SK-N-SH treated with all-trans-retinoic acid at 6 μM for 48 hours (cell line): Measurements from ENCODE around the gene SDC3.

Experiments used
- SNAI2 ChIP-seq: fragments of 250-450 bp; sonication (Bioruptor Pico); IDR thresholded peaks from 2 replicates; pipeline ENCODE4 v1.5.0; 2020; ENCODE audit warnings: mild to moderate bottlenecking, moderate library complexity
- ZFP30 ChIP-seq: fragments of 450-650 bp; formaldehyde crosslinking; IDR thresholded peaks from 2 replicates; pipeline ENCODE4 v1.5.0; 2022; ENCODE audit warnings: mild to moderate bottlenecking, moderate library complexity
- TF ChIP-seq, protein P1 (sequence below): fragments of 250-450 bp; sonication (Bioruptor Pico); IDR thresholded peaks from 2 replicates; pipeline ENCODE4 v1.8.0; 2021; ENCODE audit warnings: low read depth, mild to moderate bottlenecking, moderate library complexity, borderline replicate concordance

DNA sequence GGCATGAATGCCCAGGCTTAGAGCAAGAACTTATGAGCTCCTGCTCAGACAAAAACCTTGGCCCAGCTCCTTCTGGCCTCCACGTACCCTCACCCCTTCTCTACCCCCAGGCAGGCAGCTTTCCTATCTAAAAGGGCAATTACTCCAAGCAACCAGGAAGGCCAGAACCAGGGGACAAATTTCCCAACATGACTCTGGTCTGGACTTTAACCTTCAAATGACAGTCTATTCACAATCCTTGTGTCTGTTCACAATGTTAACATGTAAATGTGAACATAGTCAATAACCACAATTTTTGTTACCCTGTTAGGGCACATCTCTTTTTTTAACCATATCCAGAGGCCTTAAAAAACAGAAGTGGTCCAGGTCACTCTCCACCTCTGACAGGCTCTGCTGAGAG lies 86.6 kb downstream of the SDC3 start:
- TF ChIP-seq ZFP30 (CRISPR knock-in tag): no peak
- TF ChIP-seq SNAI2: no peak
- TF ChIP-seq, protein P1, sequence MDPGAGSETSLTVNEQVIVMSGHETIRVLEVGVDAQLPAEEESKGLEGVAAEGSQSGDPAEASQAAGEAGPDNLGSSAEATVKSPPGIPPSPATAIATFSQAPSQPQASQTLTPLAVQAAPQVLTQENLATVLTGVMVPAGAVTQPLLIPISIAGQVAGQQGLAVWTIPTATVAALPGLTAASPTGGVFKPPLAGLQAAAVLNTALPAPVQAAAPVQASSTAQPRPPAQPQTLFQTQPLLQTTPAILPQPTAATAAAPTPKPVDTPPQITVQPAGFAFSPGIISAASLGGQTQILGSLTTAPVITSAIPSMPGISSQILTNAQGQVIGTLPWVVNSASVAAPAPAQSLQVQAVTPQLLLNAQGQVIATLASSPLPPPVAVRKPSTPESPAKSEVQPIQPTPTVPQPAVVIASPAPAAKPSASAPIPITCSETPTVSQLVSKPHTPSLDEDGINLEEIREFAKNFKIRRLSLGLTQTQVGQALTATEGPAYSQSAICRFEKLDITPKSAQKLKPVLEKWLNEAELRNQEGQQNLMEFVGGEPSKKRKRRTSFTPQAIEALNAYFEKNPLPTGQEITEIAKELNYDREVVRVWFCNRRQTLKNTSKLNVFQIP (CRISPR knock-in tag): no peak
